Liver (tissue), 9 donors: Measurements from ENCODE around the gene POLA1. TPM values are rescaled to one million over a fixed set of nuclear protein-coding genes. Genes with fewer than 3 reads are reported as not detected.

Experiments used
- DNase-seq: peaks from one replicate; pipeline ENCODE4 v3.0.0-alpha.2; 2017; ENCODE audit warnings: low spot score
- H3K27ac ChIP-seq, 2 donors: one replicate each; pipeline ENCODE4 v1.7.0; 2013; ENCODE audit warnings: inconsistent platforms in 2 of 2, low read length in 2 of 2, control low read depth in 1 of 2, low read depth in 1 of 2, mild to moderate bottlenecking in 1 of 2
- H3K27me3 ChIP-seq, 4 donors: one replicate each; pipeline versions ENCODE4 v1.6.1 to v1.7.0; 2013; ENCODE audit warnings: low read length in 3 of 4, inconsistent platforms in 1 of 4, mild to moderate bottlenecking in 1 of 4, moderate library complexity in 1 of 4; ENCODE audit not compliant: control insufficient read depth in 4 of 4, insufficient read depth in 4 of 4
- H3K36me3 ChIP-seq, 4 donors: one replicate each; pipeline versions ENCODE4 v1.6.1 to v1.7.0; 2013; ENCODE audit warnings: low read length in 3 of 4, mild to moderate bottlenecking in 3 of 4, low read depth in 1 of 4, moderate library complexity in 1 of 4; ENCODE audit not compliant: control insufficient read depth in 4 of 4, insufficient read depth in 3 of 4
- H3K4me1 ChIP-seq, 4 donors: one replicate each; pipeline versions ENCODE4 v1.6.1 to v1.7.0; 2013; ENCODE audit warnings: low read length in 3 of 4, mild to moderate bottlenecking in 3 of 4, moderate library complexity in 1 of 4; ENCODE audit not compliant: control insufficient read depth in 4 of 4, insufficient read depth in 4 of 4
- H3K4me3 ChIP-seq, 3 donors: one replicate each; pipeline versions ENCODE4 v1.6.1 to v1.7.0; 2013; ENCODE audit warnings: low read length in 3 of 3, control low read depth in 1 of 3, low read depth in 1 of 3, mild to moderate bottlenecking in 1 of 3
- H3K9ac ChIP-seq, 2 donors: one replicate each; pipeline ENCODE4 v1.7.0; 2013; ENCODE audit warnings: low read length in 2 of 2, mild to moderate bottlenecking in 2 of 2, moderate library complexity in 2 of 2, control low read depth in 1 of 2, low read depth in 1 of 2
- H3K9me3 ChIP-seq, 4 donors: one replicate each; pipeline versions ENCODE4 v1.6.1 to v1.7.0; 2013; ENCODE audit warnings: low read length in 3 of 4; ENCODE audit not compliant: control insufficient read depth in 4 of 4
- FOXA1 ChIP-seq: IDR thresholded peaks from 2 replicates; pipeline ENCODE4 v1.6.1; 2016; ENCODE audit warnings: antibody characterized with exemption
- FOXA2 ChIP-seq: IDR thresholded peaks from 2 replicates; pipeline ENCODE4 v1.6.1; 2016; ENCODE audit warnings: antibody characterized with exemption
- HNF4A ChIP-seq, 2 donors: conservative IDR thresholded peaks; 2 replicates each; pipeline ENCODE4 v1.6.1; 2016; ENCODE audit warnings: antibody characterized with exemption in 2 of 2, mild to moderate bottlenecking in 2 of 2
- HNF4G ChIP-seq: IDR thresholded peaks from 2 replicates; pipeline ENCODE4 v1.6.1; 2016; ENCODE audit warnings: antibody characterized with exemption
- JUND ChIP-seq, 2 donors: IDR thresholded peaks; 2 replicates each; pipeline ENCODE4 v1.6.1; 2016; ENCODE audit warnings: antibody characterized with exemption in 2 of 2
- NR2F2 ChIP-seq: IDR thresholded peaks from 2 replicates; pipeline ENCODE4 v1.6.1; 2016; ENCODE audit warnings: antibody characterized with exemption
- RAD21 ChIP-seq, 2 donors: IDR thresholded peaks; 2 replicates each; pipeline ENCODE4 v1.6.1; 2016; ENCODE audit warnings: antibody characterized with exemption in 2 of 2, mild to moderate bottlenecking in 2 of 2
- RXRA ChIP-seq, 2 donors: IDR thresholded peaks; 2 replicates each; pipeline ENCODE4 v1.6.1; 2017 to 2018; ENCODE audit warnings: antibody characterized with exemption in 2 of 2, mild to moderate bottlenecking in 1 of 2
- SP1 ChIP-seq: IDR thresholded peaks from 2 replicates; pipeline ENCODE4 v1.6.1; 2018; ENCODE audit warnings: antibody characterized with exemption, mild to moderate bottlenecking
- TAF1 ChIP-seq: conservative IDR thresholded peaks from 2 replicates; pipeline ENCODE4 v1.6.1; 2016; ENCODE audit warnings: antibody characterized with exemption, mild to moderate bottlenecking
- YY1 ChIP-seq: IDR thresholded peaks from 2 replicates; pipeline ENCODE4 v1.6.1; 2016; ENCODE audit warnings: antibody characterized with exemption, mild to moderate bottlenecking
- WGBS: extraction: QIAGEN DNeasy Blood & Tissue Kit; methylation state at CpG from one replicate; pipeline ENCODE4 v1.1.7; 2013; 5-methylcytosine and 5-hydroxymethylcytosine counted together
- polyA plus RNA-seq, 2 donors: library from polyadenylated mRNA; stranded (reverse) in 1 of 2; unstranded in 1 of 2; fragments of 200-250 nt in 1 of 2; fragments of >200 nt in 1 of 2; fragmentation: Nextera tagmentation in 1 of 2; extraction: Ambion mirVana in 1 of 2; gene quantifications; one replicate each; pipeline versions ENCODE4 v1.2.1 to v1.2.3, GENCODE V29; 2013 to 2015
- total RNA-seq, 2 donors: library from RNA; depleted of rRNA; stranded (reverse); fragments of >200 nt; gene quantifications; one replicate each; pipeline ENCODE4 v1.2.3, GENCODE V29; 2014
- TF ChIP-seq, protein P1 (sequence below): IDR thresholded peaks from 2 replicates; pipeline ENCODE4 v1.6.1; 2016; ENCODE audit warnings: antibody characterized with exemption
- TF ChIP-seq, protein P2 (sequence below): IDR thresholded peaks from 2 replicates; pipeline ENCODE4 v1.6.1; 2016; ENCODE audit warnings: antibody characterized with exemption
- TF ChIP-seq, protein P3 (sequence below): IDR thresholded peaks from 2 replicates; pipeline ENCODE4 v1.6.1; 2016; ENCODE audit warnings: antibody characterized with exemption, mild to moderate bottlenecking
- TF ChIP-seq, protein P4 (sequence below): fragments of 150-350 bp; IDR thresholded peaks from 2 replicates; pipeline ENCODE4 v1.5.1; 2017; ENCODE audit warnings: improper control_type of control experiment, low read depth, low read length; ENCODE audit not compliant: missing input control
- donor health status: healthy.
- donor health status: healthy.
- donor health status: healthy.
- donor health status: healthy.
- donor health status: healthy.

POLA1 gene
- total and polyA plus RNA-seq, 4 donors: 0.93 to 12.7 (median 4.3) TPM

DNA sequence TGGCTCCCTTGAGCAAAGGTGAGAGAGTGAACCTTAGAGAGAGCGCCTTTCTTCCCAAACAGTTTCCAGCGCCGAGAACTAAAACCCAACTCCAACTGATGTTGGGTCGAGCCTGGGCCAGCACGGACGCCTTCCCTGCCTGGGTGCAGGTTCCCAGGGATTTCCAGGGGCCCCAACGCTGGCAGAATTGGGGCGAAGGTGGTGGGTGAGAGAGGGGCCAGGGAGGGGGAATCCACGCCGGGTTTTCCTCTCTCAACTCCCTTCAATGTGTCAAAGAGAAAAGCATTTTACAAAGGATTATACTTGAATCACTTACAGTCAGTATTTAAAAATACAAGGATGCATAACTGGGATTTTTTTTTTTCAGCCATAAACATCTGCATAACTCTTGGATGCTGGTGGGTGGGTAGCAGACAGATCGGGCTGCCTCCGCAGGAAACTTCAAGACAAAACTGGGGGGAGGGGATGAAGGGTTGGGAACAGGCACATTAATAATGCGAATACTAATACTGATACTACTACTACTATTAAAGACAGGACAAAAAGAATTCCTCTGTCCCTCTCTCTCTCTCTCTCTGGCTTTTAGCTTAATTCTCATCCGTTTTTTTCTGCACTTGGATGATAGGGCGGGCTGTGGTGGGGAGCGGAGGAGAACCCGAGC lies 323.4 kb downstream of the POLA1 start:
- WGBS: 16% methylated on average over 17 of the region's 17 CpGs
- Histone ChIP-seq H3K27ac (no peak overlapping the region), H3K4me3 (no peak overlapping the region), H3K9ac (no peak overlapping the region), H3K27me3 (peaks cover 0 to 20% (median 4%) of the 10 kb centered on the region in 4 donors), H3K36me3 (no peaks in the 10 kb centered on the region), H3K4me1 (peaks cover 8 to 28% (median 13%) of the 10 kb centered on the region in 4 donors), H3K9me3 (no peaks in the 10 kb centered on the region)
- no peak for DNase-seq
- TF ChIP-seq TAF1 (no peak), FOXA2 (no peak), HNF4A (conservative IDR thresholded peaks at IDR 0.05) (no peak), NR2F2 (no peak), SP1 (no peak)

DNA sequence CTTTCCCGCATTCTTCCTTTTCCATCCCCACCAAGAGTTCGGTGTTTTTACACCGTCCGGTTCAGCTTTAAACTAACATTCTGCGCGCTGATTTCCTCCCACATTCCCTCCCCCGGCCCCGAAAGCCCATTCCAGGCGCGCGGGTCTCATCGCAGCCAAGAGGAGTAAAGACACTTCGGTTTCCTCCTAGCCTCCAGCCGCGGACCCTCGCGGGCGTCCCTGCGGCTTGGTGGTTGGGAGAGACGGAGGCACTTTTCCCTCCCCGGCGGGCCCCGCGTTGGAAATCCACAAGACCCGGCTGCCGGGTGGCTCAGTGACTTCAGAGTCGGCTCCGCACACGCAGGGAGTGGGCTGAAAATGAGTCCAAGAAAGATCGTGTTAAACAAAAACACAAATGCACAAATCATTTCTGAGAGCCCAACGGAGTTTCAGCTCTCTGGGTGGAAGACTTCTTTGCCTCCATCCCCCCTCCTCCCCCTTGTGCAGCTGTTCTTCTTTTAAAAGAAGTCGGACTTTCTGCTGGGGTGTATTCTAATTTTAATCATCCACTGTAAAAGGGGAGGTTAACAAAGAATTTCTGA lies 324.0 kb downstream of the POLA1 start:
- H3K4me3 ChIP-seq: no peak overlapping the region
- peaks cover 0 to 22% (median 4%) of the 10 kb centered on the region in 4 donors for H3K27me3 ChIP-seq
- H3K9ac ChIP-seq: no peak overlapping the region
- no peaks in the 10 kb centered on the region for H3K9me3 ChIP-seq
- no peak overlapping the region for H3K27ac ChIP-seq
- TF ChIP-seq YY1 (no peak), TAF1 (no peak)
- TF ChIP-seq, protein P1, sequence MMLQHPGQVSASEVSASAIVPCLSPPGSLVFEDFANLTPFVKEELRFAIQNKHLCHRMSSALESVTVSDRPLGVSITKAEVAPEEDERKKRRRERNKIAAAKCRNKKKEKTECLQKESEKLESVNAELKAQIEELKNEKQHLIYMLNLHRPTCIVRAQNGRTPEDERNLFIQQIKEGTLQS: no peak
- no peaks in the 10 kb centered on the region for H3K36me3 ChIP-seq
- DNase-seq: no peak
- 5% methylated on average over 32 of the region's 32 CpGs for WGBS
- peaks cover 7 to 23% (median 11%) of the 10 kb centered on the region in 4 donors for H3K4me1 ChIP-seq

DNA sequence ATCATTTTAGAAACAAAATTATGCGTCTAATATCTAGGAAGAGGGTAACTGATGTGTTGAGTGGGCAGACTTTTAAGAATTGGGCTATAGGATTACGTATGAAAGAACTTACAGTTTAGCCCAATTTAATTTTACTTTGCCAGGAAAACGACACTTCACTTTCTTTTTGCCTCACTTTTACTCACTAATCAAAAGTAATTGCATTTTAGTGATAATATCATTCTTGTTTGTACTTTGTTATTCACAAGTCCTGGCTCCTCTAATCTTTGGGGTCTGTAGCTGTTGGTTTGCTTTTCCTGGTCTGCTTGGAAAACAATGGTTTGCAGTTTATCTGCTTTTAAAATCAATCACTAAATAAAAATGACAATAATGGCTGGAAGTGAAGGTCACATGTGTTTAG lies 325.0 kb downstream of the POLA1 start:
- H3K9me3 ChIP-seq: no peaks in the 10 kb centered on the region

More for the DNA sequence above, 325.0 kb downstream of the POLA1 start:
- TF ChIP-seq RAD21 (IDR thresholded peaks at IDR 0.05): no peak
- no peak for TF ChIP-seq YY1
- TF ChIP-seq, protein P2, sequence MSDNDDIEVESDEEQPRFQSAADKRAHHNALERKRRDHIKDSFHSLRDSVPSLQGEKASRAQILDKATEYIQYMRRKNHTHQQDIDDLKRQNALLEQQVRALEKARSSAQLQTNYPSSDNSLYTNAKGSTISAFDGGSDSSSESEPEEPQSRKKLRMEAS: no peak
- TF ChIP-seq HNF4G: no peak
- TF ChIP-seq JUND (IDR thresholded peaks at IDR 0.05): no peak
- TF ChIP-seq, protein P3, sequence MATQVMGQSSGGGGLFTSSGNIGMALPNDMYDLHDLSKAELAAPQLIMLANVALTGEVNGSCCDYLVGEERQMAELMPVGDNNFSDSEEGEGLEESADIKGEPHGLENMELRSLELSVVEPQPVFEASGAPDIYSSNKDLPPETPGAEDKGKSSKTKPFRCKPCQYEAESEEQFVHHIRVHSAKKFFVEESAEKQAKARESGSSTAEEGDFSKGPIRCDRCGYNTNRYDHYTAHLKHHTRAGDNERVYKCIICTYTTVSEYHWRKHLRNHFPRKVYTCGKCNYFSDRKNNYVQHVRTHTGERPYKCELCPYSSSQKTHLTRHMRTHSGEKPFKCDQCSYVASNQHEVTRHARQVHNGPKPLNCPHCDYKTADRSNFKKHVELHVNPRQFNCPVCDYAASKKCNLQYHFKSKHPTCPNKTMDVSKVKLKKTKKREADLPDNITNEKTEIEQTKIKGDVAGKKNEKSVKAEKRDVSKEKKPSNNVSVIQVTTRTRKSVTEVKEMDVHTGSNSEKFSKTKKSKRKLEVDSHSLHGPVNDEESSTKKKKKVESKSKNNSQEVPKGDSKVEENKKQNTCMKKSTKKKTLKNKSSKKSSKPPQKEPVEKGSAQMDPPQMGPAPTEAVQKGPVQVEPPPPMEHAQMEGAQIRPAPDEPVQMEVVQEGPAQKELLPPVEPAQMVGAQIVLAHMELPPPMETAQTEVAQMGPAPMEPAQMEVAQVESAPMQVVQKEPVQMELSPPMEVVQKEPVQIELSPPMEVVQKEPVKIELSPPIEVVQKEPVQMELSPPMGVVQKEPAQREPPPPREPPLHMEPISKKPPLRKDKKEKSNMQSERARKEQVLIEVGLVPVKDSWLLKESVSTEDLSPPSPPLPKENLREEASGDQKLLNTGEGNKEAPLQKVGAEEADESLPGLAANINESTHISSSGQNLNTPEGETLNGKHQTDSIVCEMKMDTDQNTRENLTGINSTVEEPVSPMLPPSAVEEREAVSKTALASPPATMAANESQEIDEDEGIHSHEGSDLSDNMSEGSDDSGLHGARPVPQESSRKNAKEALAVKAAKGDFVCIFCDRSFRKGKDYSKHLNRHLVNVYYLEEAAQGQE: no peak
- no peak for TF ChIP-seq FOXA1
- TF ChIP-seq TAF1: no peak
- no peak for TF ChIP-seq SP1
- no peak for TF ChIP-seq RXRA (IDR thresholded peaks at IDR 0.05)
- no peak for TF ChIP-seq FOXA2
- no peak for TF ChIP-seq NR2F2
- TF ChIP-seq, protein P1: no peak
- TF ChIP-seq, protein P4, sequence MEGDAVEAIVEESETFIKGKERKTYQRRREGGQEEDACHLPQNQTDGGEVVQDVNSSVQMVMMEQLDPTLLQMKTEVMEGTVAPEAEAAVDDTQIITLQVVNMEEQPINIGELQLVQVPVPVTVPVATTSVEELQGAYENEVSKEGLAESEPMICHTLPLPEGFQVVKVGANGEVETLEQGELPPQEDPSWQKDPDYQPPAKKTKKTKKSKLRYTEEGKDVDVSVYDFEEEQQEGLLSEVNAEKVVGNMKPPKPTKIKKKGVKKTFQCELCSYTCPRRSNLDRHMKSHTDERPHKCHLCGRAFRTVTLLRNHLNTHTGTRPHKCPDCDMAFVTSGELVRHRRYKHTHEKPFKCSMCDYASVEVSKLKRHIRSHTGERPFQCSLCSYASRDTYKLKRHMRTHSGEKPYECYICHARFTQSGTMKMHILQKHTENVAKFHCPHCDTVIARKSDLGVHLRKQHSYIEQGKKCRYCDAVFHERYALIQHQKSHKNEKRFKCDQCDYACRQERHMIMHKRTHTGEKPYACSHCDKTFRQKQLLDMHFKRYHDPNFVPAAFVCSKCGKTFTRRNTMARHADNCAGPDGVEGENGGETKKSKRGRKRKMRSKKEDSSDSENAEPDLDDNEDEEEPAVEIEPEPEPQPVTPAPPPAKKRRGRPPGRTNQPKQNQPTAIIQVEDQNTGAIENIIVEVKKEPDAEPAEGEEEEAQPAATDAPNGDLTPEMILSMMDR: no peak
- Histone ChIP-seq H3K9ac (no peak overlapping the region), H3K4me1 (peaks cover 3 to 17% (median 9%) of the 10 kb centered on the region in 4 donors), H3K27ac (no peak overlapping the region), H3K4me3 (no peak overlapping the region), H3K27me3 (peaks cover 0 to 27% (median 5%) of the 10 kb centered on the region in 4 donors), H3K36me3 (no peaks in the 10 kb centered on the region)
- 21% methylated on average over 3 of the region's 3 CpGs for WGBS
- DNase-seq: no peak
